GM12864 (cell line): ENCODE results near the gene SLC38A8.

ENCODE experiments used
- DNase-seq: peaks from one replicate; pipeline ENCODE4 v3.0.0-alpha.2; 2011; ENCODE audit warnings: low read depth
- H3K4me3 ChIP-seq: 2 replicates; pipeline ENCODE4 v1.5.1; 2011; ENCODE audit warnings: mild to moderate bottlenecking, low read depth, low read length, control low read depth
- CTCF ChIP-seq: IDR thresholded peaks from 2 replicates; pipeline ENCODE4 v1.5.1; 2011; ENCODE audit warnings: low read depth, mild to moderate bottlenecking, moderate library complexity, low read length, control low read depth, inconsistent platforms; ENCODE audit errors: missing control alignments

Gene SLC38A8

GRCh38 chr16:84033251-84034195 is 9.1 kb downstream of the SLC38A8 start:
- TF ChIP-seq CTCF, result no peak
- H3K4me3 ChIP-seq, result no peak overlapping the region
- no peak for DNase-seq

- no peak for TF ChIP-seq CTCF
- DNase-seq, result no peak
- no peak overlapping the region for H3K4me3 ChIP-seq
Observed at GRCh38 chr16:84032458-84033178, 10.0 kb downstream of the SLC38A8 start.

- no peak for TF ChIP-seq CTCF
- H3K4me3 ChIP-seq, result no peak overlapping the region
- DNase-seq, result no peak
Observed at GRCh38 chr16:84031556-84031955, 11.0 kb downstream of the SLC38A8 start.

GRCh38 chr16:84029297-84030047 is 13.1 kb downstream of the SLC38A8 start:
- H3K4me3 ChIP-seq, result no peak overlapping the region
- TF ChIP-seq CTCF, result no peak
- DNase-seq, result no peak

- no peak overlapping the region for H3K4me3 ChIP-seq
- no peak for TF ChIP-seq CTCF
- no peak for DNase-seq
Observed at GRCh38 chr16:84027625-84028024, 15.0 kb downstream of the SLC38A8 start.

GRCh38 chr16:84026606-84027005 is 16.0 kb downstream of the SLC38A8 start:
- no peak overlapping the region for H3K4me3 ChIP-seq
- no peak for DNase-seq
- TF ChIP-seq CTCF, result no peak
